Peyer's patch (tissue), 4 donors: ENCODE measurements around the gene RABEP1. TPM values are rescaled to one million over a fixed set of nuclear protein-coding genes. Genes with fewer than 3 reads are reported as not detected.
A peak's percentile ranks its signal among the peaks of the same experiment; 100 is the strongest.

Experiments used
- DNase-seq, 3 donors: peaks; one replicate each; pipeline ENCODE4 v3.0.0-alpha.2; 2017 to 2019
- H3K27ac ChIP-seq, 4 donors: fragments of 200-600 bp; sonication (generic); one replicate each; pipeline ENCODE4 v1.5.1; 2016 to 2019
- H3K27me3 ChIP-seq, 2 donors: fragments of 200-600 bp; sonication (generic); one replicate each; pipeline ENCODE4 v1.5.1; 2019
- H3K36me3 ChIP-seq, 3 donors: fragments of 200-600 bp; sonication (generic); one replicate each; pipeline ENCODE4 v1.5.1; 2016 to 2019
- H3K4me1 ChIP-seq, 4 donors: fragments of 200-600 bp; sonication (generic); one replicate each; pipeline ENCODE4 v1.5.1; 2016 to 2019
- H3K4me3 ChIP-seq, 4 donors: fragments of 200-600 bp; sonication (generic); 1 replicate in 3 of 4; 2 replicates in 1 of 4; pipeline ENCODE4 v1.5.1; 2016 to 2019; ENCODE audit warnings: mild to moderate bottlenecking in 1 of 4
- H3K9me3 ChIP-seq, 4 donors: fragments of 200-600 bp; sonication (generic); one replicate each; pipeline ENCODE4 v1.5.1; 2016 to 2019; ENCODE audit warnings: mild to moderate bottlenecking in 1 of 4
- POLR2A ChIP-seq, 2 donors: fragments of 450-650 bp; IDR thresholded peaks; one replicate each; pipeline ENCODE4 v1.5.1; 2017; ENCODE audit warnings: antibody characterized with exemption in 2 of 2, mild to moderate bottlenecking in 2 of 2, moderate library complexity in 2 of 2
- total RNA-seq, 4 donors: library from RNA; depleted of rRNA; stranded (reverse); fragments of >200 nt; gene quantifications; one replicate each; pipeline ENCODE4 v1.1.0, GENCODE V29; 2016
- TF ChIP-seq, protein P1 (sequence below), 6 experiments: fragments of 450-650 bp in 4 of 6; fragments of 200-600 bp in 2 of 6; sonication (generic) in 1 of 6; IDR thresholded peaks; one replicate each; pipeline ENCODE4 v1.5.1; 2017 to 2019; ENCODE audit warnings: antibody characterized with exemption in 6 of 6, mild to moderate bottlenecking in 3 of 6, moderate library complexity in 1 of 6

The RABEP1 gene
- total RNA-seq, 4 donors from 2014 or later = 20.5 to 85.0 (median 33.1) TPM

DNA sequence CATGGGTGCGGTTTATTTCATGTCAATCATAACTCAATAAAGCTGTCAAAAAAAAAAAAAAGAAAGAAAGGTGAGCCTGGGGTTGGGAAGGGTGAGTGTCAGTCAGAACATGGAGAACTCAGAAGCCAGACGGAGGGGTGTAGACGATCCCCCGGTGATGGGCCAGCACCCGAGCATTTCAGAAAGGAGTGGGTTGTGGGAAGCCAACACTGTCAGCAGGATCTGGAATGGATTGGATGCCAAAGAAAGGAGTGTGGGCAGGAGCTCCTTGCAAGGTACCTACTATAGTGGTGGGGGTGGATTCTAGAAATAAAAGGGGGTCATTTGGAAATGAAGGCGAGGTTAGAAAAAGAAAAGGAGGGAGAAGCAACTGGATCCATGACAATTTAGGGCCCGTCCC lies 27.7 kb upstream of the RABEP1 start:
- Histone ChIP-seq H3K27me3 (no peaks in the 10 kb centered on the region), H3K9me3 (no peaks in the 10 kb centered on the region), H3K4me3 (no peak overlapping the region), H3K36me3 (no peaks in the 10 kb centered on the region), H3K4me1 (no peaks in the 10 kb centered on the region), H3K27ac (peak overlapping the region in 1 of 4 donors; percentile 58)
- TF ChIP-seq POLR2A (IDR thresholded peaks at IDR 0.05) = no peak
- TF ChIP-seq, protein P1, sequence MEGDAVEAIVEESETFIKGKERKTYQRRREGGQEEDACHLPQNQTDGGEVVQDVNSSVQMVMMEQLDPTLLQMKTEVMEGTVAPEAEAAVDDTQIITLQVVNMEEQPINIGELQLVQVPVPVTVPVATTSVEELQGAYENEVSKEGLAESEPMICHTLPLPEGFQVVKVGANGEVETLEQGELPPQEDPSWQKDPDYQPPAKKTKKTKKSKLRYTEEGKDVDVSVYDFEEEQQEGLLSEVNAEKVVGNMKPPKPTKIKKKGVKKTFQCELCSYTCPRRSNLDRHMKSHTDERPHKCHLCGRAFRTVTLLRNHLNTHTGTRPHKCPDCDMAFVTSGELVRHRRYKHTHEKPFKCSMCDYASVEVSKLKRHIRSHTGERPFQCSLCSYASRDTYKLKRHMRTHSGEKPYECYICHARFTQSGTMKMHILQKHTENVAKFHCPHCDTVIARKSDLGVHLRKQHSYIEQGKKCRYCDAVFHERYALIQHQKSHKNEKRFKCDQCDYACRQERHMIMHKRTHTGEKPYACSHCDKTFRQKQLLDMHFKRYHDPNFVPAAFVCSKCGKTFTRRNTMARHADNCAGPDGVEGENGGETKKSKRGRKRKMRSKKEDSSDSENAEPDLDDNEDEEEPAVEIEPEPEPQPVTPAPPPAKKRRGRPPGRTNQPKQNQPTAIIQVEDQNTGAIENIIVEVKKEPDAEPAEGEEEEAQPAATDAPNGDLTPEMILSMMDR (IDR thresholded peaks at IDR 0.05) = no peak
- DNase-seq = no peak

DNA sequence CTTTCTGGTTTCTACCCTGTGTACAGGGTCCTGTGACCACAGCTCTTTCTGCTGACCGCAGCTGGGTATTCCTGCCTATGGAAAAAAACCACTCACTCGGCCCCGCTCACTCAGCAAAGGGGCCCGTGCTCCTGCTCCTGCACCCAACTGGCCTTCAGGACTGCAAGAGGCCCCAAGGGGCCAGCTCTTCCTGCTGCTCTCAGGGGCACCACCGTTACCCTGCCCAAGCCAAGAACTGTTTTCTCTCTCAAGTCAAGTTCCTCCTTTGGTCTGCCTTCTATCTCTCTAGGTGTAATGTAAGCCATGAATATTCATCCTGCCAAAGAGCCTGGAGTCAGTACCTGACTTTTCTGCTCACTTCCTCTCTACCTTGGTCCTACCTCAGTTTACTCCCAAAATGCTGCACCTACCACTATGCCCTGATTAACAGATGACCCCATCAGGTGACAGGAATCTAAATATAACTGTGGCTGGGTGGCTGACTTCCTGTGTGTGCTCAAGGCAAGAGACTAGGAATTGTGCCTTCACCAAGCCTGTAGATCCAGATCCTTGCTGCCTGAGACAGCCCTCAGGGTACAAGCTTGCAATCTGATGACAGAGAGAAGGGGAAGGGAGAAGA lies 27.1 kb upstream of the RABEP1 start:
- H3K36me3 ChIP-seq = no peaks in the 10 kb centered on the region
- no peaks in the 10 kb centered on the region for H3K4me1 ChIP-seq
- H3K27ac ChIP-seq = peak overlapping the region in 1 of 4 donors; percentile 58
- TF ChIP-seq, protein P1 (IDR thresholded peaks at IDR 0.05) = no peak
- TF ChIP-seq POLR2A (IDR thresholded peaks at IDR 0.05) = no peak
- peak in 2 of 3 donors; percentile 43 to 61 for DNase-seq
- no peak overlapping the region for H3K4me3 ChIP-seq
- H3K9me3 ChIP-seq = no peaks in the 10 kb centered on the region
- H3K27me3 ChIP-seq = no peaks in the 10 kb centered on the region

GRCh38 chr17:5257124-5257523 lies 25.0 kb upstream of the RABEP1 start:
- TF ChIP-seq, protein P1 (IDR thresholded peaks at IDR 0.05) = no peak
- TF ChIP-seq POLR2A (IDR thresholded peaks at IDR 0.05) = no peak
- H3K4me1 ChIP-seq = no peaks in the 10 kb centered on the region
- no peaks in the 10 kb centered on the region for H3K27me3 ChIP-seq
- H3K36me3 ChIP-seq = no peaks in the 10 kb centered on the region
- no peak overlapping the region for H3K27ac ChIP-seq
- DNase-seq = no peak
- H3K9me3 ChIP-seq = no peaks in the 10 kb centered on the region
- H3K4me3 ChIP-seq = no peak overlapping the region

DNA sequence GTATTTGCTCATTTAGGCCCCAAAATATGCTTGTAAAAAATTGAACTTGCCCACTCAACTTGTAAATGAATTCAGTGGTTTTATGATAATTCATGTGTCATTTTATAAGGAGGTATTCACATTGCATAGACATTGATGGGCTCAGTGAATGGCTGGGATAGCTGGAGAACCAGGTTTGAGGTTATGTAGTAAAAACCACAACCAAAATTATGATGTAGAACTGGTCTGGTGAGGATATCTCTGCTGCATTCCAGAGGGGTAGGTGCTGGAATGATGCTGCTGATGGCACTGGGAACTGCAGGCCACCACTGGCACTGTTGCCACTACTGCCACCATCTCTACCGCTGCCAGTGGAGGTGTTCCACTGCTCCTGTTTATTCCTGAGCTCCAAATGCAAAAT lies 21.5 kb upstream of the RABEP1 start:
- H3K27ac ChIP-seq = no peak overlapping the region
- no peaks in the 10 kb centered on the region for H3K9me3 ChIP-seq
- no peak overlapping the region for H3K4me3 ChIP-seq
- no peak for TF ChIP-seq POLR2A (IDR thresholded peaks at IDR 0.05)
- TF ChIP-seq, protein P1 (IDR thresholded peaks at IDR 0.05) = no peak
- DNase-seq = no peak
- no peaks in the 10 kb centered on the region for H3K27me3 ChIP-seq
- H3K4me1 ChIP-seq = no peaks in the 10 kb centered on the region
- no peaks in the 10 kb centered on the region for H3K36me3 ChIP-seq

GRCh38 chr17:5262416-5262991 lies 19.6 kb upstream of the RABEP1 start:
- no peaks in the 10 kb centered on the region for H3K4me1 ChIP-seq
- H3K4me3 ChIP-seq = no peak overlapping the region
- H3K9me3 ChIP-seq = no peaks in the 10 kb centered on the region
- H3K36me3 ChIP-seq = no peaks in the 10 kb centered on the region
- H3K27me3 ChIP-seq = no peaks in the 10 kb centered on the region
- DNase-seq = no peak
- no peak for TF ChIP-seq POLR2A (IDR thresholded peaks at IDR 0.05)
- TF ChIP-seq, protein P1 (IDR thresholded peaks at IDR 0.05) = no peak
- H3K27ac ChIP-seq = no peak overlapping the region
